DMS114 treated with DMSO at 0.1 percent for 48 hours (cell line): ENCODE results near the gene FREM2.
A peak's percentile ranks its signal among the peaks of the same experiment; 100 is the strongest.

Experiments used
- DNase-seq: peaks from one replicate; lab custom pipeline; 2025; ENCODE audit not compliant: unreplicated experiment; lab: John Stamatoyannopoulos, UW

FREM2 gene

GRCh38 chr13:38686577-38687245, at the start of gene FREM2:
TSS of gene FREM2 (plus strand) at chr13:38687077. CDS start at chr13:38687345, 268 bp downstream.
- peak; percentile 41 for DNase-seq

GRCh38 chr13:38637576-38637975, 49.3 kb upstream of the FREM2 start:
- no peak for DNase-seq

- DNase-seq = no peak
Measured at GRCh38 chr13:38641164-38641948, 45.5 kb upstream of the FREM2 start.

- DNase-seq = no peak
Measured at GRCh38 chr13:38647312-38647711, 39.6 kb upstream of the FREM2 start.

- DNase-seq = no peak
Measured at GRCh38 chr13:38648912-38649311, 38.0 kb upstream of the FREM2 start.

GRCh38 chr13:38656699-38657098, 30.2 kb upstream of the FREM2 start:
- no peak for DNase-seq

- no peak for DNase-seq
Measured at GRCh38 chr13:38657191-38657590, 29.7 kb upstream of the FREM2 start.

GRCh38 chr13:38658906-38659305, 28.0 kb upstream of the FREM2 start:
- no peak for DNase-seq

GRCh38 chr13:38661010-38661675, 25.7 kb upstream of the FREM2 start:
- no peak for DNase-seq

GRCh38 chr13:38662362-38662761, 24.5 kb upstream of the FREM2 start:
- DNase-seq = no peak

GRCh38 chr13:38664906-38665305, 22.0 kb upstream of the FREM2 start:
- no peak for DNase-seq

- DNase-seq = no peak
Measured at GRCh38 chr13:38667526-38668109, 19.3 kb upstream of the FREM2 start.

GRCh38 chr13:38669234-38669964, 17.5 kb upstream of the FREM2 start:
- no peak for DNase-seq

GRCh38 chr13:38670627-38671026, 16.2 kb upstream of the FREM2 start:
- DNase-seq = no peak

- no peak for DNase-seq
Measured at GRCh38 chr13:38671980-38672379, 14.9 kb upstream of the FREM2 start.

GRCh38 chr13:38674208-38674607, 12.7 kb upstream of the FREM2 start:
- no peak for DNase-seq

GRCh38 chr13:38680912-38681311, 6.0 kb upstream of the FREM2 start:
- DNase-seq = no peak

GRCh38 chr13:38684714-38685113, 2.2 kb upstream of the FREM2 start:
- DNase-seq = no peak

GRCh38 chr13:38685431-38685830, 1.4 kb upstream of the FREM2 start:
- DNase-seq = no peak

- peak; percentile 54 for DNase-seq
Measured at GRCh38 chr13:38685974-38686576, 802 bp upstream of the FREM2 start.
